Activated CD8-positive, alpha-beta memory T cell treated with anti-CD3 and anti-CD28 coated beads, Interleukin-2, amount 50 U/mL, for 1 hour (primary cell): ENCODE results near the gene PCGF2.
"Not testable (repeated sequence)": the region's sequence is repeated elsewhere in the genome, so short reads cannot be mapped to it uniquely, and the experiment has no call there.

Experiments
- DNase-seq: peaks from one replicate; pipeline ENCODE4 v3.0.0-alpha.2; 2020; ENCODE audit errors: extremely low read depth

Gene PCGF2

DNA sequence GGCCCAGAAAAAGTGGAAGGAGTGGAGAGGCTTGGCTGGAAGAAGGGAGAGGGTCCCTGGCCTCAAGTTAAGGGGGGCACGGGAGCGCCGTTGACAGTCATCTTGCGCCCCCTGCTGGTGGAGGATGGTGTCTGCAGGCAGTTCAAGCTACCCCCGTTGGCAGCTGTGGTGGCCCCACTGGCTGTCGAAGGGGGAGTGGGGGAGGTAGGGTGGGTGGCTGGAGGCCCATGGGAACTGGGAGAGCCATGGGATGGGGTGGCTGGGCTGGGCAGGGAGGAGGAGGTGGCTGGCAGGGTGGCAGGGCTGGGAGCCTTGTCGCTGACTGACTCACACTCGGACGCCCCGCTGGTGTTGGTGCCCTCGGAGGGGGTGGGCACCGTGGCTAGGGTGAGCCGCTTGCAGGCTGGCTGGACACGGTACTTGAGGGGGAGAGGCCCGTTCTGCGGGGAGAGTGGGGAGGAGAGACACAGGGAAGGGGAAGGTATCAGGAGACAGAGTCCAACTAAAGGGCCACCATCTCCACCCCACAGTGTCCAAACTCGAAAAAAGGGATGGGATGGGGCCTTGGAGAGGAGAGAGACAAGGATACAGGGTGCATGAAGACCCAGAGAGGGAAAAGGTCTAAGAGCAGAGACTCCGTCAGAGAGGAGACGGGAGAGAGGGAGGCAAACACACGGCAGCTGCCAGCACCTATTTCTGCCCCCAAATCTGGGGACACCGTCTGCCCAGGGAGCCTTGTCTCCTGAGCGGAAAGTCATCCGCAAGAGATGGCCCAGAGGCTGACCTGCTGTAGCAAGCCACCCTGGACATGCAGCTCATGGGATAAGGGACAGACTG, 12.8 kb downstream of the PCGF2 start:
- DNase-seq, result peak; percentile 61

DNA sequence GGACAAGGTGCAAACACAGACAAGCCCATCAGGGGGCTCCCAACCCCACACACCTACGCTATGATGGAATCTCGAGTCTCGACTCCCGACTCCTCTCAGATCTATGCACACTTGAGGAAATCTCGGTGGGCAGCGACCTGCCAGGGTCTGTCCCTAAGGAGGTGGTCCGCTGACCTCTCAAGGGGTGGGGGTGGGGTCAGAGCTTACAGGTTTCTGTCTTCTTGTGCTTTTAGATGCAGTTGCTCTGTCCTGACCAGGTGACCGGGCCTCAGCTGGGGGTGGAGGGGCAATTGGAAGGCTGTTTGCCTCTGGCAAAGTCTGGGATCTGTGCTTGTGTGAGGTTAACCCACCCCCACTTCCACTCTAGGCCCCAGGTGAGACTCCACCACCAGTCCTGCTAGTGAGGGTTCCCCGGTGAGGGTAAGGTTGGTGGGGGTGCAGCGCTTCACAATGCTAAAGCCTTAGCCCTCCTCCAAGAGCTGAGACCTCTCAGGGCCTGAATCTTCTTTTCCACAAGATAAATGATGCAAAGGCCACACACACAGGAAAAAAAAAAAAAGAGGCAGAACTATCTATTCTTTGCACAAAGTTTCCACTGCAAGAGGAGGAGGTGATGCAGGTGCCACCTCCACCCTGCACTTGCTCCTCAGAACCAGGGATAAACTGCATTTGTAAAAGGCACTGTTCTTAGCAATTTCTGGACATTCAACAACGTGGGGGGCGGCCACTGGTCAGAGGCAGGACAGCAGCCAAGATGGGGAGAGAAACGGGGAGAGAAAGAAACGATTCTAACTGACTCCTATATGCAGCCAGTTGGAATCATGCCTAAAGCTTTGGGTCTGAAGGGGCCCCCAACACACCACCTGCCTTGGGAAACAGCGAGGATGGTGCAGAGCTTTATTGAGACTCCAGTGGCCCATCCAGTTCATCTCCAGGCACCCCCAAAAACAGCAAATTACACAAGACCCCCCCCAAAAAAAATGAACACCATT, 13.9 kb downstream of the PCGF2 start:
- DNase-seq, result no peak

DNA sequence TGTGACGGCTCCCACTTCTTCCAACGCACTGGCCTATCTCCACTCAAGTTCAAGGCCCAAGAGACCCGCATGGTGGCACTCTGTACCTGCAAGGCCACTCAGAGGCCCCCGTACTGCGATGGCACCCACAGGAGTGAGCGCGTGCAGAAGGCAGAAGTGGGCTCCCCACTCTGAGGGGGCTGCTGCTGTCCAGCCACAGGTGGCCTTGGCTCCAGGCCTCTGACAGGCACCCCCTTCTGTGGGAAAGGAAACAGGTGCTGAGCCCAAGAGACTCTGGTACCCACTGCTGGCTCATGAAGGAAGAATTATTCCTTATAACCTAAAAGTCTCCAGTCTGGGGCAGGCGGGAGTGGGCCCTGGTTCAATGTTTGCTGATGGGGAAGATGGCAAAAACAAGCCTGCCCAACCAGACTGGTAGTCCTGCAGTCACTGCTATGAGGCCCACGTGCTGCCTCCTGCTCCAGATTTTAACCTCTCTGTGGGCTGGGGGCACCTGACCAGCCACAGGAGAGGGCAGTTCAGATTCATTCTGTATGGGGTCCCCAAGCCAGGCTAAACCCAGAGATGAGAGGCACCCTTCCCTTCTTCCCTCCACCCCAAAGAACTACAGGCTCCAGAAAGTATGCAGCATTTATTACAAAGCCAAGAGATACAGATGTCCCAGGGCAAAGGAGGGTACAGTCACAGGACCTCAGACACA, 14.7 kb downstream of the PCGF2 start:
- no peak for DNase-seq

DNA sequence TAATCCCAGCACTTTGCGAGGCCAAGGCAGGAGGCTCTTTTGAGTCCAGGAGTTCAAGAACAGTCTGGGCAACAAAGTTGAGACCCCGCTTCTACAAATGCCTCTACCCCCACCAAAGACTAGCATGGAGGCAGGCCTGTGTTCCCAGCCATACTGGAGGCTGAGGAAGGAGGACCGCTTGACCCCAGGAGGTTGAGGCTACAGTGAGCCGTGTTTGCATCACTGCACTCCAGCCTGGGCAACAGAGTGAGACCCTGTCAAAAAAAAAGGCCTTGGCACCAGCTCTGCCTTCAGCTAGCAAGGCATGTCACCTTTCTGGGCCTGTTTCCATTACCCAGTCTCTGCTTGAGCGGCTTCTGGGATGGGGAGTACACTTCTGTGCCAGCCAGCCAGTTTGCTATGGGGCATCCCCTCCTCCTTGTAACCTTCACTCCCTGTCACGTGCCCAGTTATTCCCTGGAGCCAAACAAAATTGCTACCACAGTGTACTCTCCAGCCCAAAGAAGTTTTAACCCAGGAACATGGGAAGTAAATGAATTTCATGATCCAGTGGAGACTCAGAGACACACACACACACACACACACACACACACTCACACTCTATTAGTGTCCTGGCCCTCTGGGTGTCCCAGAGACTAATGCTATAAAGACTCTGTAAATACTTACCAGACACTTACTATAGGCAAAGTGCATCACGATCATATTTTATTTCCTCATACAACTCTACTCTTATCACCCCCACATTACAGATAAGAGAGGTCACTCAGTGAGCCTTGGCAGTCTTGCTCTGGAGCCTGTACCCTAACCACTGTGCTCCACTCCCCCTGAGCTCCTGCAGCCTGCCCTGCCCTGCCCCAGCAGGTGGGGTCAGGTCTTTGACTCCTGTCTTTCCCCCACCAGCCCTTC, 15.5 kb downstream of the PCGF2 start:
- no peak for DNase-seq

DNA sequence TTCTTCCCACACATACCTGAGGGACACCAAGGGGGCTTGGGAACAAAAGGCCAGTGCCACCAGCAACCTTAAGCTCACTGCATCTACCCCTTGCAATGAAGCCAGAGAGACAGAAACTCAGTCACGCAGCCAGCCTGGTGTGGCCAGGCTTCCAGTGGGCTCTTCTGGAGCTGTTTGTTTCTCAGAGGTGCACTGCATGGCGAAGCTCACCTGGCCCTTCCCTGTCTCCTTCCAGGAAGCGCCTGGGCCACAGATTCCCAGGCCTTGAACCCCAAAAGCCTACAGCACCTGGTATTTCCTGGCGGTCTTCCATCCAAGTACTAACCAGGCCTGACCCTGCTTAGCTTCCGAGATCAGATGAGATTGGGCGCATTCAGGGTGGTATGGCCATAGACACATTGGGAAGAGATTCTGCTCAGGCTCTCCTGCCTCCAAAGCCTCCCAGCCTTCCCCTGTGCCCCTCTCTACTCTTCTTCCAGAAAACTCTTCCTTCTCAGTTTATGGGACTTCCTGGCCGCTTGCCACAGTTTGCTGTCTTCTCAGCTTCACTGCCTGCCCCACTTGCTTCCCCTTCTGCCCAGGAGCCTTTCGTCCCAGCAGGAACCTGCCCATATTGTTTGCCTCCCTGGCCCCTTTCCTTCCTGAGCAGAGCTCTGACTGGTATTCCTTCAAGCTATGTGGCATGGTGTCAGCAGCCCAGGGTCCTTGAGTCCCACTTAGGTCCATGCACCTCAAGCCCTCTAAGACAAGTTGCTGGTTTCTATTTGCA, 16.4 kb downstream of the PCGF2 start:
- DNase-seq, result no peak

DNA sequence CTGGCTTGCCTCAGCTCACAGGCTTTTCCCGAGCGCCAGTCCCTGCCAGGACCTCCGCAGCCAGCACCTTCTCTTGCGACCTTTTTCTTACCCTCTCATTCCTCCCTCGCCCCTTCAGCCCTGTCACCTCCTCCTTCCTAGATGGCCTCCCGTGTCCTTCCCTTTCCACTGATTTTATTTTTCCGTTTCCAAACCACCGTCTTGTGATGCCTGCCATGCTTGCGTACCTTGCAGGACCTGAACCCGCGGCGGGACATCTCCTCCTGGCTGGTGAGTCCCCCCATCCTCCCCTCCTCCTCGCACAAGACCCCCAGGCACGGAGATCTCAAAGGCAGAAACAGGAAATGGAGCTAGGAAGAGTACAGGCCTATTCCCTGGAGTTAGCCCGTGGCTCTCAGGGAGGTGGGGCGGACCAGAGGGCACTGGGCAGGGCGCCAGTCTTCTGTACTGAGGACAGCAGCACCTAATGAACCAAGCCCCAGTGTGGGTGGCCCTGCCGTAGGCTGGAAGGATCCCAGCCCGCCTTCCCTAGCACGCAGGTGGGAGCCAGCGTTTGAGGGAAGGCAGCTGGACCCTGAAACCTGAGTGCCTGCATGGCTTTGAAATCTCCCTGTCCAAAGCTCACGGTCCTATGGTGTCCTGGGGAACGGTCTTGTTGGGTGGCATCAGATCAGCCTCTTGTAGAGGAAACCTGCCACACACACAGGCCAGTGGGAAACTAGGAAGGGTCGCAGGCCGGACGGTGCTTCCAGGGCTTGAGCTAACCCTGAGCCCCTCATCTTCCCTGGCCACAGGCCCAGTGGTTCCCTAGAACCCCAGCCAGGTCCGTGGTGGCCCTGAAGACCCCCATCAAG, 17.4 kb downstream of the PCGF2 start:
- no peak for DNase-seq

DNA sequence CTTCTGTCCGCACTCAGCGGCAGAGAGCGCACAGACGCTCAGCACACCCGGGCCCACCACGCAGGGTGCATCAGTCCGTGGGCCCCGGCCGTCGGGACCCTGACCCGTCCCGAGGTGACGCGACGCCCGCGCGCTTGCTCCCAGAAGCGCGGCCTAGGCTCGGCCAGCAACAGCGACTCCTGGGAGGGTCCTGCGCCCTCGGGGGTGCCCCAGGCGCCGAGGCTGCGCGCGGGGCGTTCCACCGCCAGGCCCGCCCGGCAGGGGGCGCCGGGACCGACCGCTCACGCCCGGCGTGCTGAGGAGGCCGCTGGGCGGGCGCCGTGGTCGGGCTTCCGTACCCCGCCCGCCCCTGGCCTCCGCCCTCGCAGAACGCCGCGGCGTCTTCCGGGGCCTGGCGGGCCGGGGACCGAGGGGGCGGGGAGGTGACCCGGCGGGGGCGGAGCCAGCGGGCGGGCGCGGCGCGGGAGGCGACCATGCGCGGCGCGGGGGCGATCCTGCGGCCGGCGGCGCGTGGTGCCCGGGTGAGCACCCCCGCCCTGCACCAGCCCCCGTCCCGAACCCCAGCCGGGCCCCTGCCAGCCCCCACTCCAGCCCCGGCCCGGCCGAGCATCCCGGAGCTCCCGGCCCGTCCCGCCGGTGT, 18.1 kb downstream of the PCGF2 start, which contains the start of gene CISD3:
TSS of gene CISD3 (plus strand) at position 456 of the 640 bp plus-strand sequence. CDS start at position 474, 18 bp downstream.
- peak; percentile 51 for DNase-seq

DNA sequence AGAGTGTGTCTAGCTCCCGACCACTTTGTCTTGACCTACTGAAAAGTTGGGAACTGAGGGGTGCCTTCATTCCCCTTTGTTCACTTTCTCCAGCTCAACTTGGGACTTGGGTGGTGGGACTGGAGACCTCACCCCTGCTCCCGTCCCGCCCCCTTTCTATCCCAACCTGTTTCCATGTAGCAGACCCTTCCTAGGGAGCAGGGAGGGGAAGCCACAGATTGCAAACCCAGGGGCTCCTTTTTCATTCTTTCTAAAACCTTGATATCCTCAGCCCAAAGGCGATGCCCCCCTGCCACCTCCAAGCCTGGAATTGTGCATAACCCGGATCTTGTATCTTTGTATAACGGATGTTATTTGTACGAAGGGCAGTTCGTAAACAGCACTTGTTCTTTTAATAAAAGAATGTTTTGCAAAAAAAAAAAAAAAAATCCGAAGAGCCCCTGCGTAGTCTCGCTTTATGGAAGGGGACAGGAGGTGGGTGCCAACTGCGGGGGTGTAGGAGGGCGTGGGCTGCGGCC, 18.7 kb downstream of the PCGF2 start:
- no peak for DNase-seq

DNA sequence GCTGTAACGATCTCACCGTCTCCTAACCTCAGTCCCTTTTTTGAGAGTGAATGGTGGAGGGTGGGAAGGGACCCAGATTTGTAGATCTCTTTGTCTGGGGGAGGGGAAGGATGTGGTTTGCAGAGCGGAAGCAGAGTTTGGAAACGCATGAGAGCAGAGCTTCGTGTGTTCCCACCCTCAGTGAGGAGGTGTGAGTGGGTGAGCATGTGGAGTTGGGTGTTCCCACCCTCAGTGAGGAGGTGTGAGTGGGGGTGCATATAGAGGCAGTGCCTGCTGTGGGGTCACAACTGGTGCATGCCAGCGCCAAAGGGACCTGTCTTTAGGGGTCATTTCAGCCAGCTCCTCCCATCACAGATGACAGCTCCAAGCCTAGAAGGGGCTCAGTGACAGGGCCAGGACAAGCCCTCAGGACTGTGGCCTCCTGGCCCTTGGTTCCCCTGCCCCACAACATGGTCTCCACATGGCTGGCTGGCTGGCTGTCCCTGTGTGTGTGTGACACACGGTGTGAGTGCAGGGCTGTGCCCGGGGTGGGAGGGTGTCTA, 19.8 kb downstream of the PCGF2 start:
- DNase-seq, result peak; percentile 45

DNA sequence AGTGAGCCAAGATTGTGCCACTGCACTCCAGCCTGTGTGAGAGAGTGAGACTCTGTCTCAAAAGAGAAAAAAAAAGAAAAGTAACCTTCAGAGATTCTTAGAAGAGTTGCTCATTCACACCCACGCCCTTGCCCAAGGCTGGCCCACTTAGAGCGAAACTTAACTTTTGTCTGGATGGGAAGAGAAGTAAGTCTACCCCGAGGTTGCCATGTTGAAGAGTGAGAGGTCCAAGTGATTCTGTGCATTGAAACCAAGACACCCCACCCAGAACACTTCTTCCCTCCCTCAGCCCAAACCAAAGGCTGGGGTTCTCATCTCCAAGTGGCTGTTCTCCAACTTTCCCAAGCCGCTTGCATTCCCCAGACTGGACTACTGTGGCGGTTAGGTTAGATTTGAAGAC, 20.4 kb downstream of the PCGF2 start:
- DNase-seq, result no peak

DNA sequence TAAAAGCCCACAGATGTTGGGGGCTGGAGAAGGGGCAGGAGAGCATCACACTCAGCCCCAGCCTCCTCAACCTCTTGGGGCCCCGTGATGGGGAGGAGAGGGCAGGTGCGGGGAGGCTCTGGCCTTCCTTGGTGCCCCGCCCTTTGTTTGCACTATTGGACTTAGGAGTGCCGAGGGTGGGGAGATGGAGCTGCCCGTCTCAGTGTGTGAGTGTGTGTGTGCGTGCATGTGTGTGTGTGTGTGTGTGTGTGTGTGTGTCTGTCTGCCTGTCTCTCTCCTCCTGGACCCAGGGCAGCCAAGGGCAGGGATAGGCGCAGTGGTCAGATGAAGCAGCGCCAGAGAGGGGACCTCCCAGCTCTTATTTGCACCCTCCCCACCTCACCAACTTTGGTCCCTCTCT, 22.0 kb downstream of the PCGF2 start:
- DNase-seq, result not testable (repeated sequence)

DNA sequence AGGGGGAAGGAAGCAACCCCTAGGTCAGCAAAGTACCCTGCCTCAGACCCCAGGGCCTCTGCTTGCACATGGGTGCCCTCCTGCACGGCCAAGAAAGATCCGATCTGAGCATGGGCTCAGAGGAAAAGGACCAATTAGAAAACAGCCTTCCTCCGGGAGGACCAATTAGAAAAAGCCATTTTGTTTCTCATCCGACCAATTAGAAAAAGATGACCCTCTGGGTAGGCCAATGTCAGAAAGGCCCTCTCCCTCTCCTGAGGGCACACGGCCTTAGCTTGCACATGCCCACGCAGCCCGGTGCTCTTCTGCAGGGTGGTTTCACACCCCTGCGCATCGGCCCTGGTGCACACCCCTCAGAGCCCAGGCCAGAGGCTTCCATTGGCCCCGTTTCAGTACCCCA, 23.1 kb downstream of the PCGF2 start:
- DNase-seq, result no peak

DNA sequence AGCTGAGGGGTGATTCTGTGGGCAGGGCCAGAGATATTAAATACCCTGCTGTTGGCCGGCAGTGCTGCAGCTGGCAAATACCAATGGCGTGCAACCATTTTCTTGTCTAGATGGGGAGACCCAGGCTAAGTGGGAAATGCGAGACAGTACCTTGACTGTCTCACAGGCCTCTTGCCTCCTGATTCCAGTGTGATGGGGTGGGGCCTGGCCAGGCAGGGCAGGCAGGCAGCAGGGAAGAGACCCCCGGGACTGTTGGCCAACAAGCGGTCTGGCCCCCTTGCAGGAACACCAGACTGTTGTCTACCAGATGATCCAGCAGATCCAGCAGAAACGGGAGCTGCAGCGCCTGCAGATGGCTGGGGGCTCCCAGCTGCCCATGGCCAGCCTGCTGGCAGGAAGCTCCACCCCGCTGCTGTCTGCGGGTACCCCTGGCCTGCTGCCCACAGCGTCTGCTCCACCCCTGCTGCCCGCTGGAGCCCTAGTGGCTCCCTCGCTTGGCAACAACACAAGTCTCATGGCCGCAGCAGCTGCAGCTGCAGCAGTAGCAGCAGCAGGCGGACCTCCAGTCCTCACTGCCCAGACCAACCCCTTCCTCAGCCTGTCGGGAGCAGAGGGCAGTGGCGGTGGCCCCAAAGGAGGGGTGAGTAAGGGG, 23.7 kb downstream of the PCGF2 start:
- no peak for DNase-seq

DNA sequence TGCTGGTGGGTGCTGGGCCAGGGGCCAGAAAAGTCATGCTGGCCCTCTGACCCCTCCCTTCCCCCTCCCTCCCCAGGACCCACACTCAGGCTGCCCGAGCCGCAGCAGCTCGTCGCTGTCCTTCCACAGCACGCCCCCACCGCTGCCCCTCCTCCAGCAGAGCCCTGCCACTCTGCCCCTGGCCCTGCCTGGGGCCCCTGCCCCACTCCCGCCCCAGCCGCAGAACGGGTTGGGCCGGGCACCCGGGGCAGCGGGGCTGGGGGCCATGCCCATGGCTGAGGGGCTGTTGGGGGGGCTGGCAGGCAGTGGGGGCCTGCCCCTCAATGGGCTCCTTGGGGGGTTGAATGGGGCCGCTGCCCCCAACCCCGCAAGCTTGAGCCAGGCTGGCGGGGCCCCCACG, 26.3 kb downstream of the PCGF2 start:
- no peak for DNase-seq

DNA sequence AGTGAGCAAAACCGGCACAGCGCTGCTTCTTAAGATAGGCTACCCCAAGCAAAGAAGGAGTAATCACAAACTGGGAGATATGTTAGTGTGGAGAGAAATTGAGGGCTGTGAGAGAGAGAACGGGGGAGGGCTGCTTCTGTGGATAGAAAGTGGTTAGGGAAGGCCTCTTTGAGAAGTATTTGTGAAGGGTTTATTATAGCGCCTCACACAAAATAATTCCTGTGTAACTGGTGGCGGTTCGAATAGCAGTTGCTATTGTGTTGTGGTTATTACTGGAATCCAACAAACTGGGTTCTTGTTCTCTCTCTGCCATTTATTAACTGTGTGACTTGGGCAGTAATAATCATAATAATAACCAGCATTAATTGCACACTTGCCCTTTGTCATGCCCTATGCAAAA, 27.2 kb downstream of the PCGF2 start:
- no peak for DNase-seq

DNA sequence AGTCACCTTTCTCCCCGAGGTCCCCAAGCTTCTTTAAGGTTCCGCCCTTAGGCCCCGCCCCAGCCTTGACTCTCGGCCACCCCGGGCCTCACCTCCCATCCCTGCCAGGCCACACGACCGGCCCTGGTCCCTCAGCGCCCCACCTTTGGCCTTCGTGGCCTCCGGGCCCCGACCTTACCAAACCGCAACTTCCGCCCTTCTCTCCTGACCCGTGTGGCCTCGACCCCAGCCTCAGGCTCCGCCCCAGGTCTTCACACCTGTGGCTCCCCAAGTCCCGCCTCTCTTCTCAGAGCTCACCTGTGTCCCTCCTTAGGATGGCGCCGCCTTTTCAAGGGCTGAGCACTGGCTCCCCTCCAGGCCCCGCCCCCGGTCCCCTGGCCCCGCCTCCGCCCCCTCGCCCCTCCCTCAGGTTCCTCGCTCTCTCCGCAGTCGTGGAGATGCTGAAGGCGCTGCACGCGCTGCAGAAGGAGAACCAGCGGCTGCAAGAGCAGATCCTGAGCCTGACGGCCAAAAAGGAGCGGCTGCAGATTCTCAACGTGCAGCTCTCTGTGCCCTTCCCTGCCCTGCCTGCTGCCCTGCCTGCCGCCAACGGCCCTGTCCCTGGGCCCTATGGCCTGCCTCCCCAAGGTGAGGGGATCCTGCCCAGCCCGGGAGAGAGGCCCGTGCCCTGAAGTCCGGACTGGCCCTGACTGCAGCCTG, 28.0 kb downstream of the PCGF2 start:
- DNase-seq, result no peak
